Right renal pelvis (tissue), 4 donors: ENCODE measurements around the gene MTHFD2L. TPM values are rescaled to one million over a fixed set of nuclear protein-coding genes. Genes with fewer than 3 reads are reported as not detected.
A peak's percentile ranks its signal among the peaks of the same experiment; 100 is the strongest.
"Not testable (repeated sequence)": the region's sequence is repeated elsewhere in the genome, so short reads cannot be mapped to it uniquely, and the experiment has no call there.

Experiments used
- DNase-seq, 4 donors: peaks; one replicate each; pipeline ENCODE4 v3.0.0-alpha.2; 2013; ENCODE audit warnings: low read depth in 4 of 4, low spot score in 3 of 4, missing footprints in 1 of 4
- polyA plus RNA-seq, 4 donors: library from polyadenylated mRNA; unstranded; fragments of 120-200 nt; gene quantifications; one replicate each; pipeline ENCODE4 v1.2.1, GENCODE V29; 2013; ENCODE audit not compliant: insufficient read length in 4 of 4

MTHFD2L gene
- polyA plus RNA-seq, result 10 to 100 TPM; 22.6 to 31.0 (median 29.5) TPM

- DNase-seq, result peak; percentile 75 to 82 (median 81)
Observed at GRCh38 chr4:74157561-74158465, at the start of gene MTHFD2L. Gene MTHFD2L (plus strand): TSS chr4:74158118. CDS start chr4:74158139, 21 bp downstream.

- no peak for DNase-seq
Observed at GRCh38 chr4:74108457-74109115, 49.3 kb upstream of the MTHFD2L start.

- DNase-seq, result no peak
Observed at GRCh38 chr4:74109116-74109869, 48.6 kb upstream of the MTHFD2L start.

- DNase-seq, result no peak
Observed at GRCh38 chr4:74109870-74110605, 47.9 kb upstream of the MTHFD2L start.

DNA sequence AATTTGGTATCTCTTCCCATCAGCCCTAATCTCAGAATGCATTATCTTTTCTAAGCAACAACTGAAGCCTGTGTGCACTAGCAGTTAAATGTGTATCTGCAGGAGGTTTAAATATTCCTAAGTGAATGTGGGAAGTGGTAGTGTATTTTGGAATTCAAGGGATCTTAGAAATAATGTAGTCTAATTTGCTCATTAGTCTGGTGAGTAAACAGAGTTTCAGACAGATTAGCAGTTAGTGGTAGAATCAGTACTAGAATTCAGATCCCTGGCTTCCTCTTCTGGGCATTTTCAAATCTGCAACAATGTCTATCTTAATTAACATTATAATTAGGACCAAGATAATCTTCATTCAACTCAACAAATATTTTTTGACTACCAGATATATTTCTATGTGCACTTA is 47.2 kb upstream of the MTHFD2L start:
- no peak for DNase-seq

DNA sequence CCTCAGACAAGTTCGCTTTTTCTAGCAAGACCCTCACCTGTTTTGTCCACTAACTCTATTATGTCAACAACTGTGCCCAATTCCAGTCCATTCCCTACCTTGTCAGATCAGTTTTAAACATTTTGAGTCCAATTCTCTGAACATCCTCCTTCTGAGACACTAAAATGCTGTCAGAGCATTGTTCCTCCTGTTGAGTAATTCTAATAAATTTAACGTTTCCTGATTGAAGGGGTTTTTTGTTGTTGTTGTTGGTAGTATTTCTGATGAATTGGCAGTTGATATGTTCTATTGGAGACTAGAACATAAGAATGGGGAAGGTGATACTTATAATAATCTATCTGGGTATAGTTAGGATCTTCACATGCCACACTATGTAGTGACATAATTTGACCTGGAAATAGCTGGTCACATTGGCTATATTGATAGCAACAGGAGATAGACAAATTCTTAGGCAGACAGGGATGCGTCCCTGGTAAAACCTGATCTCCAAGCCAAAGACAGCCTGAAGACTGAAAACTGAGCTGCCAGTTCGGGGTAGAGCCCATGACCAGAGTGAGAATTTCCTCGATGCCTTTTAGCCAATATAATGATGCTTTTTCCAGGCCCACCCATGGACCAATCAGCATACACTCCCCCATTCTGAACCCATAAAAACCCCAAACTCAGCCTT is 46.5 kb upstream of the MTHFD2L start:
- no peak for DNase-seq

GRCh38 chr4:74111990-74112389 is 45.9 kb upstream of the MTHFD2L start:
- DNase-seq, result no peak

DNA sequence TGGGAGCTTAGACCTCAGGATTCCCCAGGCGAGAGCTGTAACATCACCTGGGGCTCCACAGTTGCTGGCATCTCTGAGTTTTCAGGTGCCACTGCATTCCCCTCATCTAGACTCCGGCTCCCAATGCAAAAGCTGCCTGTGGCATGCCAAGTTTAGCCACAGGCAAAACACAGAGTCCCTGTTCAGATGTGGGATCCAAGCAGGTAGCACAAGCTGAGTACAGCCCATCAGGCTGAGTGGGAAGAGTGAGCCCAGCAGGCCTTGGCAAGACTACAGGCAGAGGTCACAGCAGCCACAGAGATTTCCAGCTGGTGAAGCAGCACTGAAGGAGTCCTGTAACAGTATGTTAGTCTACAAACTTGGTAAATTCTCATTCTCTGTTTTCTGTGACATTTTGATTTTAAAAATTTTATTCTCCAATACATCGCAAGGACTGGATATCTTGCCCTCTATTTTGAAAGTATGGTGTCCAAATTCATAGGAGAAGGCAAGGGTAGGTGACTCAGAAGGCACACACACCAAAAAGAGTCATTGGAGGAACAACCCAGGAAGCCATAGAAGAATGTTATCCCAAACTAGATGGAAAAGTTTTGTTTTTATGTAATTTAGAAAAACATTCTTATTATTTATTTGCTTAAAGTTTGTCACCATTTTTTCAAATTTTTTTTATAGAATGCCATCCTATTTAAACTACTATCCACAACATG is 45.4 kb upstream of the MTHFD2L start:
- no peak for DNase-seq

DNA sequence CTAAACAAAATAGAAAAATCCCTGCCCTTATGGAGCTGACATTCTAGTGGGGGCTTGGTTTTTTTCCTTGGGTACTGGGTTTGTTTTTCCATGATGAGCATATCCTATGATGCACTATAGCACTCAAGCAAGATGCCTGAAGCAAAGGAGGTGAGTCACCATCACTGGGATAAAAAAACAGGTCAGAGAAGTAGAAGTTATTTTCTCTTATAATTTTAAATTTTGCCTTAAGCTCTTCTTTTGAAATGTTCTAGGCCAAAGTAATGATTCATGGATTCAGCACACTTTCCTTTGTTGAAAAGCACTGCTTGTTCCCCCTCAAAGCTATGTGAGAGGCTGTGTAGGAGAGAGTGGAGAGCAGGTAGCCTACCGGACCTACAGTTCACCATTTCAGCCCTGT is 43.7 kb upstream of the MTHFD2L start:
- DNase-seq, result no peak

- DNase-seq, result no peak
Observed at GRCh38 chr4:74117024-74117534, 40.8 kb upstream of the MTHFD2L start.

- DNase-seq, result no peak
Observed at GRCh38 chr4:74118600-74119338, 39.1 kb upstream of the MTHFD2L start.

GRCh38 chr4:74120086-74120485 is 37.8 kb upstream of the MTHFD2L start:
- no peak for DNase-seq

DNA sequence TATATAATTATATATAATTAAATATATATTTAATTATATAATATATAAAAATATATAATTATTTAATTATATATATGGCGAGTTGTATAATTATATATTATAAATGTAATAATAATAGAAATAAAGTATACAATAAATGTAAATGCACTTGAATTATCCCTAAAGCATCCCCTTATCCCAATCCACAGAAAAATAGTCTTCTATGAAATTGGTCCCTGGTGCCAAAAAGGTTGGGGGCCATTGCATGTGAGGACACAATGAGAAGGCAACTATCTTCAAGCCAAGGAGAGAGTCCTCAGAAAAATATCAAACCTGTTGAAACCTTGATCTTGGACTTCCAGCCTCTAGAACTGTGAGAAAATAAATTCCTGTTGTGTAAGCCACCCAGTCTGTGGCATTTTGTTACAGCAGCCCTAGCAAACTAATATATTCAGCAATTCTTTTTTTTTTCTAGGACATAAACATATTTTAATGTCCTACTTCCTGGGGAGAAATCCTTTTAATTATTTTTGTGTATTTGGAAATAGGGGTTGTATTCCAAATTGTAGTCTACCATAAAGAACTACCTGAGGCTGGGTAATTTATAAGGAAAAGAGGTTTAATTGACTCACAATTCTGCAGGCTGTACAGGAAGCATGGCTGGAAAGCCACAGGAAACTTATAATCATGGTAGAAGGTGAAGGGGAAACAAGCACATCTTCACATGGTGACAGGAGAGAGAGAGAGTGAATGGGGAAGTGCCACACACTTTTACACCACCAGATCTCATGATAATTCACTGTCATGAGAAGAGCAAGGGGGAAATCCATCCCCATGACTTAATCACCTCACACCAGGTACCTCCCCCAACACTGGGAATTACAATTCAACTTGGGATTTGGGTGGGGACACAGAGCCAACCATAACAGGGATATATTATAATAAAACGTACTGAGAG is 36.0 kb upstream of the MTHFD2L start:
- DNase-seq, result no peak

GRCh38 chr4:74123065-74123728 is 34.7 kb upstream of the MTHFD2L start:
- no peak for DNase-seq

- DNase-seq, result no peak
Observed at GRCh38 chr4:74125029-74125428, 32.9 kb upstream of the MTHFD2L start.

DNA sequence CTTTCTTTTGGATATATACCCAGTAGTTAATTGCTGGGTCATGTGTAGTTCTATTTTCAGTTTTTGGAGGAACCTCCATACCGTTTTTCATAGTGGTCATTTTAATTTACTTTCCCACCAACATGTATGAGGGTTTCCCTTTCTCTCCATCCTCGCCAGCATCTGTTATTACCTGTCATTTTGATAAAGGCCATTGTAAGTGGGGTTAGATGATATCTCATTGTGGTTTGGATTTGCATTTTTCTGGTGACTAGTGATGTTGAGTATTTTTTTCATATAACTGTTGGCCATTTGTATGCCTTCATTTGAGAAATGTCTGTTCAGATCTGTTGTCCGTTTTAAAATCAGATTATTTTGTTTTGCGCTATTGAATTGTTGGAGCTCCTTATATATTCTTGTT is 30.2 kb upstream of the MTHFD2L start:
- no peak for DNase-seq

GRCh38 chr4:74130843-74131242 is 27.1 kb upstream of the MTHFD2L start:
- not testable (repeated sequence) for DNase-seq
